ENCODE measurements around the gene JARID2. TPM values are rescaled to one million over a fixed set of nuclear protein-coding genes. Genes with fewer than 3 reads are reported as not detected.

Gene JARID2
- total RNA-seq, 1 donor from 2014 or later = 38.9 TPM

GRCh38 chr6:15239616-15240364 lies 6.1 kb upstream of the JARID2 start:
- H3K4me3 Mint-ChIP-seq = no peak overlapping the region
- Histone ChIP-seq H3K4me1 (peaks cover 16% of the 10 kb centered on the region), H2AFZ (replicated peaks) (no peak overlapping the region), H3K36me3 (no peaks in the 10 kb centered on the region), H3K79me2 (ENCODE audit: low read depth) (no peaks in the 10 kb centered on the region), H3K9ac (no peak overlapping the region), H3K4me2 (no peak overlapping the region), H3F3A (ENCODE audit: low read depth) (peaks cover 22% of the 10 kb centered on the region), H3K9me3 (ENCODE audit: low read depth) (no peaks in the 10 kb centered on the region), H4K20me1 (ENCODE audit: low read depth) (no peaks in the 10 kb centered on the region), H3K27me3 (no peaks in the 10 kb centered on the region), H3K4me3 (no peak overlapping the region), H3K27ac (no peak overlapping the region)
- peaks cover 11% of the 10 kb centered on the region for H3K27me3 Mint-ChIP-seq (ENCODE audit: insufficient read depth, low read depth)
- peaks cover 19% of the 10 kb centered on the region for H3K4me1 Mint-ChIP-seq
- no peak for TF ChIP-seq EZH2phosphoT487 (IDR thresholded peaks at IDR 0.05)
- DNase-seq (ENCODE audit: low spot score) = no peak
- H3K36me3 Mint-ChIP-seq = no peaks in the 10 kb centered on the region
- peak overlapping the region; percentile 18 for H3K27ac Mint-ChIP-seq
- H3K9me3 Mint-ChIP-seq = peaks cover 3% of the 10 kb centered on the region

GRCh38 chr6:15242503-15242902 lies 3.4 kb upstream of the JARID2 start:
- peaks cover 17% of the 10 kb centered on the region for H3K79me2 ChIP-seq (ENCODE audit: low read depth)
- H3K4me3 ChIP-seq = no peak overlapping the region
- H3K4me3 Mint-ChIP-seq = no peak overlapping the region
- peaks cover 32% of the 10 kb centered on the region for H3F3A ChIP-seq (ENCODE audit: low read depth)
- peaks cover 13% of the 10 kb centered on the region for H4K20me1 ChIP-seq (ENCODE audit: low read depth)
- no peak overlapping the region for H2AFZ ChIP-seq (replicated peaks)
- peaks cover 11% of the 10 kb centered on the region for H3K27me3 Mint-ChIP-seq (ENCODE audit: insufficient read depth, low read depth)
- peaks cover 16% of the 10 kb centered on the region for H3K4me1 ChIP-seq
- H3K9me3 Mint-ChIP-seq = no peaks in the 10 kb centered on the region
- TF ChIP-seq EZH2 (IDR thresholded peaks at IDR 0.05) (no peak), EZH2phosphoT487 (IDR thresholded peaks at IDR 0.05) (no peak)
- TF ChIP-seq, protein P1, sequence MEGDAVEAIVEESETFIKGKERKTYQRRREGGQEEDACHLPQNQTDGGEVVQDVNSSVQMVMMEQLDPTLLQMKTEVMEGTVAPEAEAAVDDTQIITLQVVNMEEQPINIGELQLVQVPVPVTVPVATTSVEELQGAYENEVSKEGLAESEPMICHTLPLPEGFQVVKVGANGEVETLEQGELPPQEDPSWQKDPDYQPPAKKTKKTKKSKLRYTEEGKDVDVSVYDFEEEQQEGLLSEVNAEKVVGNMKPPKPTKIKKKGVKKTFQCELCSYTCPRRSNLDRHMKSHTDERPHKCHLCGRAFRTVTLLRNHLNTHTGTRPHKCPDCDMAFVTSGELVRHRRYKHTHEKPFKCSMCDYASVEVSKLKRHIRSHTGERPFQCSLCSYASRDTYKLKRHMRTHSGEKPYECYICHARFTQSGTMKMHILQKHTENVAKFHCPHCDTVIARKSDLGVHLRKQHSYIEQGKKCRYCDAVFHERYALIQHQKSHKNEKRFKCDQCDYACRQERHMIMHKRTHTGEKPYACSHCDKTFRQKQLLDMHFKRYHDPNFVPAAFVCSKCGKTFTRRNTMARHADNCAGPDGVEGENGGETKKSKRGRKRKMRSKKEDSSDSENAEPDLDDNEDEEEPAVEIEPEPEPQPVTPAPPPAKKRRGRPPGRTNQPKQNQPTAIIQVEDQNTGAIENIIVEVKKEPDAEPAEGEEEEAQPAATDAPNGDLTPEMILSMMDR (IDR thresholded peaks at IDR 0.05) = no peak
- no peak for DNase-seq (ENCODE audit: low spot score)
- H3K36me3 Mint-ChIP-seq = no peaks in the 10 kb centered on the region
- H3K9ac ChIP-seq = no peak overlapping the region
- peaks cover 19% of the 10 kb centered on the region for H3K4me1 Mint-ChIP-seq
- no peaks in the 10 kb centered on the region for H3K9me3 ChIP-seq (ENCODE audit: low read depth)
- no peaks in the 10 kb centered on the region for H3K36me3 ChIP-seq
- no peak overlapping the region for H3K27ac ChIP-seq
- H3K27ac Mint-ChIP-seq = no peak overlapping the region
- no peak overlapping the region for H3K4me2 ChIP-seq
- no peaks in the 10 kb centered on the region for H3K27me3 ChIP-seq

- Histone ChIP-seq H3F3A (ENCODE audit: low read depth) (peaks cover 37% of the 10 kb centered on the region), H3K4me1 (peaks cover 16% of the 10 kb centered on the region), H3K79me2 (ENCODE audit: low read depth) (peaks cover 22% of the 10 kb centered on the region), H3K27me3 (no peaks in the 10 kb centered on the region), H3K9me3 (ENCODE audit: low read depth) (no peaks in the 10 kb centered on the region), H2AFZ (replicated peaks) (no peak overlapping the region), H3K27ac (no peak overlapping the region), H3K4me3 (peak overlapping the region; percentile 88), H3K4me2 (peak overlapping the region; percentile 90), H3K36me3 (no peaks in the 10 kb centered on the region), H4K20me1 (ENCODE audit: low read depth) (peaks cover 14% of the 10 kb centered on the region), H3K9ac (no peak overlapping the region)
- H3K4me1 Mint-ChIP-seq = peaks cover 19% of the 10 kb centered on the region
- H3K27me3 Mint-ChIP-seq (ENCODE audit: insufficient read depth, low read depth) = peaks cover 11% of the 10 kb centered on the region
- H3K4me3 Mint-ChIP-seq = peak overlapping the region; percentile 86
- H3K36me3 Mint-ChIP-seq = no peaks in the 10 kb centered on the region
- peak; percentile 31 for DNase-seq (ENCODE audit: low spot score)
- TF ChIP-seq, protein P1 (IDR thresholded peaks at IDR 0.05) = no peak
- TF ChIP-seq EZH2 (IDR thresholded peaks at IDR 0.05) (no peak), EZH2phosphoT487 (IDR thresholded peaks at IDR 0.05) (no peak)
- no peak overlapping the region for H3K27ac Mint-ChIP-seq
- H3K9me3 Mint-ChIP-seq = no peaks in the 10 kb centered on the region
These were observed 2.8 kb upstream of the JARID2 start for GRCh38 chr6:15242937-15243614.
